Erythroblast (primary cell): ENCODE data around the gene CMIP.

Experiments used
- DNase-seq, 2 experiments: peaks; one replicate each; lab custom pipeline; 2025; lab: John Stamatoyannopoulos, UW
- GATA1 ChIP-seq: IDR thresholded peaks from 2 replicates; pipeline ENCODE4 v1.6.1; 2011; ENCODE audit warnings: low read depth, mild to moderate bottlenecking, control low read depth, low read length, moderate library complexity
- POLR2A ChIP-seq: IDR thresholded peaks from 2 replicates; pipeline ENCODE4 v1.6.1; 2011; ENCODE audit warnings: mild to moderate bottlenecking, low read length

Gene CMIP

DNA sequence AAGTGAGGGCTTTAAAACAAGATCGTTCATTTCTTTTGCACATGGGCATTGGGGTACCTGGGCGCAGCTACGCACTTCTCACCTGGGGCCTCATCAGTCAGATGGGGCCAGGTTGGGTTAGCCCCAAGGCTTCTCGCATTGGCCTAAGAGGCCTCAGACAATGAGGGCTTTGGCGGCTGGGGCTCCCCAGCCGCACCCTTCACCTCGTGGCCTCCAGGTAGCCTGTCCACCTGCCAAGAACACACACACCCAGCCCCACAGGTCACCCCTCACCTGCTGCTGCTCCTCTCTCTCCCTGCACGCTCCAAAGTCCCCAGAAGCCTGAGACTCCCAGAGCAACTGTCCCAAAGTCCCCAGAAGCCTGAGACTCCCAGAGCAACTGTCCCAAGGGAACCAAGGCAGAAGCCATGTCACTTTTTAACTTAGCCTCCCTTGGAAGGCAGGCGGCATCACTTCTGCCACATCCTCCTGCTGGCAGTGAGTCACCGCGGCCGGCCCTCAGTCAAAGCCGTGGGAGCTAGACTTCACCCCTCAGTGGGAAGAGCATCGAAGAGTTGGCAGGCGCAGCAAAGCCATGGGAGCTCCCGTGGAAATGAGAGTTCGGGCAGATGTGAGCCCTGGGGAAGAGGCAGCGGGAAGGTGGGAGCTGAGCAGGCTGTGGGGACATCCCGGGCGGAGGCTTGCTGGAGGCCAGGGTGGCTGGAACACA is 255.6 kb downstream of the CMIP start:
- TF ChIP-seq GATA1, result no peak
- DNase-seq, result no peak

DNA sequence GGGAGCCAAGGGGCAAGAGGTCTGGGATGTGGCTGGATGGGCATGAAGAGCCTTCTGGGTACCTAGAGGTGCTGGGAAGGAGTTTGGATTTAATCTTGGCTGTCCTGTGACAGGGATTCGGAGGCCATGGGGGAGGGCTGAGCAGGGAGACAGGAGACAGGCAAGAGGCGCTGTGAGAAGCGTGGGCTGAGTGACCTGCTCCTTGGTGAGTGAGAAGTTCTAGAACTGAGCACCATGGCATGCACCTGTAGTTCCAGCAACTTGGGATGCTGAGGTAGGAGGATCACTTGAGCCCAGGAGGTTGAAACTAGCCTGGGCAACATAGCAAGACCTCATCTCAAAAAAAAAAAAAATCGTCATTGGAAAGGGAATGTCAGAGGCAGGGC is 256.2 kb downstream of the CMIP start:
- no peak for TF ChIP-seq POLR2A
- no peak for TF ChIP-seq GATA1

DNA sequence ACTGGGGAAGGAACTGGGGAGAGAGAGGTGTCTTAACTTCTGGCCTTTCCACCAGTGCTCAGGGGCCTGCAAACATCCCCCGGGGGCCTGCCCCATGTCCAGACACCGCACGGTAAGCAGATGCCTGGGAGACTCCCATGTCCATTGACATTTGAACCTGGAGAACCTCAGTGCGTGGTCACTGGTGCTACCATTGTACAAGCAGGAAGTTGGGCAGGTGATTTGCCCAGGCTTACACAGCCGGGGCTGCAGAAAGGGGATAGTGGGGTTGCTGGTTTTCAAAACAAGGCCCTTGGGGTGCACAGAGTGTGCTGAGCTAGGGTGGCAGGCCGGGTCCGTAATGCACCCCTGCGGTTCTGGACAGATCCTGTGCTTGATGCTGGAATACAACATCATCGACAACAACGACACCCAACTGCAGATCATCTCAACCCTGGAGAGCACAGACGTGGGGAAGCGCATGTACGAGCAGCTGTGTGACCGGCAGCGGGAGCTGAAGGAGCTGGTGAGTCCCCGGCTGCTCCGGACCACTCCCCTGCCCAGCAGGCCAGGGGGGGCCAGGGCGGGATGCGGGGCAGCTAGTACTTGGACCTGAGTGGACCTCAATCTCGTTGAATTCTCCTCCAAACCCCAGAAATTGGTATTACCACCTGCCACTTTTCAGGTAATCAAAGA is 256.8 kb downstream of the CMIP start:
- TF ChIP-seq POLR2A (no peak), GATA1 (no peak)
- DNase-seq, result no peak

More for the DNA sequence above, 256.2 kb downstream of the CMIP start:
- no peak for DNase-seq

DNA sequence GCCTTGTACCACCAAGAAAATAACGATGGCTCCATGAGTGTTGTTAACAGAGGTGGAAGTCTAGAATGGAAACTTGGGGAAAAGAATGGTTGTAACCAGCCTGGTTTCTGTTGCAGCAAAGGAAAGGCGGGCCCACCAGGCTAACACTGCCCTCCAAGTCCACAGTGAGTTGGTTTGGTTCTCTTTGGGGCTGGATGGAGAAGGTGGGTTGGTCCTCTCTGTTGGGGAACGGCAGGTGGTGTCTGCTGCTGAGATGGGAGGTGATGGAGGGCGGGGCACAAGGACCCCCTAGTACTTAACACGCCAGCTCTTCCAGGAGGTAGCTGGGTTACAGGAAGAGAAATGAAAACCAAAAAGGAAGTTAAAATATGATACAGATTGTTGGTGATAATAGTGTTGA is 257.9 kb downstream of the CMIP start:
- no peak for DNase-seq
- TF ChIP-seq POLR2A (no peak), GATA1 (no peak)

GRCh38 chr16:81703177-81704155 is 258.9 kb downstream of the CMIP start:
- TF ChIP-seq GATA1, result no peak
- TF ChIP-seq POLR2A, result no peak
- peak in 1 of 2 experiments; percentile 14 for DNase-seq

DNA sequence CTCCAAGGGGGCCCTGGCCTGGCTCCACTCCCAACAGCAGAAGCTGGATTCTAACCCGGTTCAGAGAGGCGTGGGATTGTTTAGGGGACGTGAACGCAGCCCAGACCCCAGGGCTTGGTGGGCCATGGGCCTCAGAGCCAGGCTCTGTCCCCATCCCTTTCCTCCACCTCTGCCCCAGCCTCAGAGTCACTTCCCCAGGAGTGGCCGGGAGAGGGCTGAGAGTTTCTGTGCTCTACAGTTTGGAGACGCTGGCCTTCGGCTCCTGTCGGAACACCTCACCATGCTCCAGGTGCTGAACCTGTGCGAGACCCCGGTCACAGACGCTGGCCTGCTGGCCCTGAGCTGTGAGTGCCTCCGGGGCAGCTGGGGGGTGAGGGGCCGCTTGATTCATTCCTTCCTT is 260.7 kb downstream of the CMIP start:
- TF ChIP-seq POLR2A (no peak), GATA1 (no peak)
- DNase-seq, result no peak

- no peak for DNase-seq
- TF ChIP-seq GATA1 (no peak), POLR2A (no peak)
Measured at GRCh38 chr16:81706327-81707295, 262.0 kb downstream of the CMIP start.

GRCh38 chr16:81707411-81708265 is 263.0 kb downstream of the CMIP start:
- DNase-seq, result no peak
- TF ChIP-seq POLR2A (no peak), GATA1 (no peak)

DNA sequence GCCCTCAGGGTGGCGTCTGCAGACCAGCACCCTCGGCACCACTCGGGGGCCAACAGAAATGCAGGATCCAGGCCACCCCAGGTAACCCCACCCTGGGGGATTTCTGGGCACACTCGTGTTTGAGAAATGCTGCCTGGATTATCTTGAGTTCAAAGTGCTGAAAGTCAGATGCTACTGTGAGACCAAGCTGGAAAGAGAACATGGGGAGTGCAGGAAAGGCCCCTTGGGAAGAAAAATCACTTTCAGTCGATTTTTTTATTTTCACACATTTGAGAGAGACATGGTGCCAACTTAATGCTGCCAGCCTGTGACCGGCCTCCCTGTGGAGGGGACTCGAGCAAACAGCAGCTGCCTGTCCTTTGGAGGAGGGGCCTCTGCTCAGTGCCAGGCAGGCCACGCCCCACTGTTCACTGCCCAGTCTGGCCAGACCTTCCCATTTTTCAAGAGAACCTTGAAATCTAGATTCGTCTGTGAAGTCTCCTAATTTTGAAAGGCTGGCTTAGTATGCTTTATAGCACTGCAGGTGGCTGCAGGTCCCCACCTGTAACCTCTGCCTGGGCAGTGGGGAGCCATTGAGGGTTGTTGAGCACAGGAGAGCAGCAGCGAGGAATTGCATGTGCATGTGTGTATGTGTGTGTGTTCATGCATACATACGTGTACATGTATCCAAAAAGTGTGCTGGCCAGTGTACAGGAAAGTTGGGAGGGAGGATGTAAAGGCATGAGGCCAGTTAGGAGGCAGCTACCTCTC is 263.8 kb downstream of the CMIP start:
- TF ChIP-seq POLR2A, result no peak
- no peak for TF ChIP-seq GATA1
- no peak for DNase-seq

DNA sequence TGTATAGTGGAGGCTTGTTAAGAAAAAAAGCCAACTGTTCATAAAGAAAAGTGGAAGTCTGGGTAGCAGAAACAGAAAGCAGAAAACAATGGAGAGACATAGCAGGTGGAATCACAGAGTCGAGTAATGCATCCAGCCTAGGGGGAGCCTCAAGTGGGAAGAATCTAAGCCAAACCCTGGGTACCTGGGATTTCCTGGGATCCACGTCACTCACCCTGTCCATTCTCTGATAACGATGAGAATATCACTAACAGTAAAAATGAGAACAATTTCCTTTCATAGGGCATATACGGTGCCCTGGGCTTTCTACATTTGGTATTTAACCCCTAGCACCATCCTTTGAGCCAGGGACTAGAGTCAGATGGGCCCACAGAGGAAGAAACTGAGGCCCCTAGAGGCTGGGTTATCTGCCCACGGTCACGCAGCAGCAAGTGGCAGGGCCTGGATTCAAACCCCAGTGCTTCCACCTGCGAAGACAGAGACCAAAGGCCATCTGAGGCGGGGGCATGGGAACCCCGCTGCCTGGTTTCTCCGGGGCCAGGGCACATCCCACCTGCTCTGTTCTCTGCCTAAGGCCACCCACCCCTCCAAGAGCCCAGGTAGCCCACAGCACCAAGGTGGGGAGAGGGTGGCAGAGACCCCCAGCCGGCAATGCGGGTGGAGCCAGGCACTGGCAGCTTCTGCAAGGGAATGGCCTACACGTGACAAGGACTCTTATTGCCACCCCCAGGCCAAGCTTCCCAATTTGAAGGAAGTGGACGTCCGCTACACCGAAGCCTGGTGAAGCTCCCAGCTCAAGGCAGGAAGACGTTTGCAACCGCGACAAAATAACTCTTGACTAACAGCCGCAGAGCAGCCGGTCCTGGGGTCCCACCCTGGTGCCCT is 264.6 kb downstream of the CMIP start:
- TF ChIP-seq POLR2A (no peak), GATA1 (no peak)
- no peak for DNase-seq

- no peak for TF ChIP-seq GATA1
- no peak for TF ChIP-seq POLR2A
- no peak for DNase-seq
Measured at GRCh38 chr16:81710044-81710443, 265.4 kb downstream of the CMIP start.
